Stimulated activated CD8-positive, alpha-beta memory T cell treated with anti-CD3 and anti-CD28 coated beads, Interleukin-2, amount 100 ng/mL, for 48 hours (primary cell): ENCODE results near the gene FARSA.
"Not testable (repeated sequence)": the region's sequence is repeated elsewhere in the genome, so short reads cannot be mapped to it uniquely, and the experiment has no call there.

Source experiments
- DNase-seq, 2 donors: peaks; one replicate each; pipeline ENCODE4 v3.0.0-alpha.2; 2020; ENCODE audit warnings: low read depth in 2 of 2

FARSA gene

DNA sequence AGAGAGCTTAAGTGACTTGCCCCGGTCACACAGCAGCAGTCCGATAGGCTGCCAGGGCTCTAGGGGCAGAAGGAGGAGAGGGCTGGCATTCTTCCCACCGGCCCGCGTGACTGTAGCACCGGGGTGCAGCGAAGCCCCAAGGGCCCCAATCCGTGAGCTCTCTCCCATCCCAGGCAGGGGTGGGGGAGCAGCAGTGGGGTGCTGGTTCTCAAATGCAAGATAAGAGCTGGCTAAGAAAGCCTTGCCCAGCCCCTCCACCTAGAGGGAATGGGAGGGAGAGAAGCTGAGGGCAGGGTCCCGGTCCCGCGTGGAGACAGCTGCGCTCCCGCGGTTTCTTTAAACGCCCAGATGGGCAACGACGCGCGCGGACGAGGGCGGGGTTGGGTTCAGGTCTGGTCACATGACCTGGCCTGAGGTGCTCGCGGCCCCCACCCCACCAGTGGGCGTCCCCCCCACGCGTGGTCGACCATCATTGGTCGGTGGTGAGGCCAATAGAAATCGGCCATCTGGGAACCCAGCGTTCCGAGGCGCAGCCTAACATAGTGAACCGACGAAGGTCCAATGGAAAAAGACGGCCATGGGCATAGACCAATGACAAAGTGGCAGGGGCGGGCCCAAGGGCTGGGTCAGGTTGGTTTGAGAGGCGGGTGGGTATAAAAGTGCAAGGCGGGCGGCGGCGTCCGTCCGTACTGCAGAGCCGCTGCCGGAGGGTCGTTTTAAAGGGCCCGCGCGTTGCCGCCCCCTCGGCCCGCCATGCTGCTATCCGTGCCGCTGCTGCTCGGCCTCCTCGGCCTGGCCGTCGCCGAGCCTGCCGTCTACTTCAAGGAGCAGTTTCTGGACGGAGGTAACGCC lies 4.6 kb upstream of the FARSA start, which contains the start of gene CALR:
Gene CALR (plus strand): TSS at position 683 of the 852 bp plus-strand sequence. CDS start 71 bp downstream, at position 754.
- DNase-seq, result peak; percentile 98 to 100

DNA sequence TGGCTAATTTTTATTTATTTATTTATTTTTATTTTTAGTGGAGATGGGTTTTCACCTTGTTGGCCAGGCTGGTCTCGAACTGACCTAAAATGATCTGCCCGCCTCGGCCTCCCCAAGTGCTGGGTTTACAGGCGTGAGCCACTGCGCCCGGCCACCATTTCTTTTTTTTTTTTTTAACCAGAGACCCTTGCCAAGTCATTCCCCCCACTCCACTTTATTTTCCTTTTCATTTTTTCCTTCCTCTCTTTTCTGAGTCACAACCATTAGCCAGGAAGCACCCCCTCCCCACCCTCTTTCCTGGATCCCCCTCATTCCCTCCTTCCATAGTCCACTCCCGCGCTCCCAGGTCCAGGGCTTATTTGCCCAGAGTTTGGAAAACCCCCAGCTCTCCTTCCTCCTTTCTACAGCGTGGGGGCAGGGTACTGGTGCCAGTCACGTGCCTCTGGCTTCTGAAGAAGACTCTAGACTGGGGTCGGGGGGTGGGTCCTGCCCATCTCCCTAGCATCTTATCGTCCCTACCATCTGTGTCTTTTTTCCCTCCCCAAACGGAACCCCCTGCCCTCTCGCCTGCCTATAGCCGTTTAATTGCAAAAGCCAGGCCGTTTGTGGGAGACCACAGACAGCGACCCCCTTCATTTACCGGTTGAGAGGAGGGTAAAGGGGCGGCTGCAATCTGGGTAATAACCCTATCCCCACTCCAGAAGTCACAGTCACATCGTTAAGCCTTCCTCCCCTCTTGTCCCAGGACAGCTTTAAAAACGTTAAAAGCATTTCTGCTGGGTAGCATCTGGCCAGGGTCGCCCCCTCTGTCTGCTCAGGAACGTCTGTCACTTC lies 3.8 kb upstream of the FARSA start:
- DNase-seq, result no peak

DNA sequence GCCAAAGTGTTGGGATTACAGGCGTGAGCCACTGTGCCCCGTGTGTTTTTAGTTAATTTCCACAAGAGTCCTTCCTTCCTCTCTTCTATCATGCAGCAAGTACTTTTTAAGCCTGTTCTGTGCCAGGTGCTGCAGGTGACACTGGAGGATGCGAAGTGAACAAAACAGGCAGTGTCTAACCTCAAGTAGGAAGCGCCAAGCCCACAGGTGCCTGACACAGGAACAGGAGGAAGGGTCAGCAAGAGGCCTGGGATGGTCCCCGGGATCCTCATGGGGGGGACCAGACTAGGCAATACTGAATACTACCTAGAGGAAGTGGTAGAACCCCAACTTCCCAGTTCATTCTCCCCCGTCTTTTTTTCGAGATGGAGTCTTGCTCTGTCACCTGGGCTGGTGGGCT lies 3.1 kb upstream of the FARSA start:
- DNase-seq, result no peak

DNA sequence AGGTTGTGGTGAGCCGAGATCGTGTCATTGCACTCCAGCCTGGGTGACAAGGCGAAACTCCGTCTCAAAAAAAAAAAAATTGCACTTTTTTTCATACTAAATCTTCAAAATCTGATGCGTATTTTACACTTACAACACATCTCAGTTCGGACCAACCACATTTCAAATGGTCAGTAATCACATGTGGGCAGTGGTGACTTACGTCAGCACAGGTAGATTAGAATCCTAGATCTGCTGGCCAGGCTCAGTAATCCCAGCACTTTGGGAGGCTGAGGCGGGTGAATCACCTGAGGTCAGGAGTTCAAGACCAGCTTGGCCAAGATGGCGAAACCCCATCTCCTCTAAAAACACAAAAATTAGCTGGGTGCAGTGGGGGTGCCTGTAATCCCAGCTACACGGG lies 1.6 kb upstream of the FARSA start:
- DNase-seq, result no peak

DNA sequence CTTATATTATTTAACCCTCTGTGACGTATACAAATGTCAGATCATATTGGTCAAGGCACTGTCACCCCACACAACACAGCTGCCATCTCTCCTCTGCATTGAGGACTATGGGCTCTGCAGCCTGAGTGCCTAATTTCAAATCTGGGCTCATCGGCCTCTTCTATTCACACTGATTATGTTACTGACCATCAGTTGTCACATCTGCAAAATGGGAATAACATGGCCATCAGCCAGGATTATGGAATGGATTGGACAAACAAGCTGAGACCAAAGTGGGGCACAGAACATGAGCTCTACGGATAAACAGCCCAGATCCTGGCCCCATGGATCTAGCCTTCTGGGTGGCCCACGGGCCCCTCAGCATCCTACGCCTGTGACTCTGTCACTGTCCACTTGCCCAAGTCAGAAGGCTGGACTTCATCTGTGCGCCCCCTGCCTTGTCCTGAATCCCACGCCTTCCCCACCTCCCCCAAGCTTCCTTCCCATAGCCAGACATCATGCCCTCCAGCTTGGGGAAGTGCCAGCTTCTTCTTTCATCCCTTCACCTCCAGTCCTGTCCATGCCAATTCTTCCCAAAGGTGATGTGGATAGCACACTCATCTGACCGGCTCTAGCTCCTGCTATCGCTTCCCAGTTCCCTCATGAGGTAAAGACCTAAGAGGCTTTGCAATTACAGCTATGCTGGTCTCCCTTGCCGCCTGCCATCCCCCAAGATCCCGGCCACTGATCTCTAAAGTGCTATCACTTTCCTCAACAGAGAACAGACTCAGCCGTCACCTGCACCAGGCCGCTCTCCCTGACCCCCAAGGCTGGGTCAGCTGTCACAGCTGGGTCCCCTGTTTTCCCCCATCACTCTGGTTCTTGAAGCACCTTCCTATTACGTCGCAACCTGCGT lies 872 bp downstream of the FARSA start:
- no peak for DNase-seq

DNA sequence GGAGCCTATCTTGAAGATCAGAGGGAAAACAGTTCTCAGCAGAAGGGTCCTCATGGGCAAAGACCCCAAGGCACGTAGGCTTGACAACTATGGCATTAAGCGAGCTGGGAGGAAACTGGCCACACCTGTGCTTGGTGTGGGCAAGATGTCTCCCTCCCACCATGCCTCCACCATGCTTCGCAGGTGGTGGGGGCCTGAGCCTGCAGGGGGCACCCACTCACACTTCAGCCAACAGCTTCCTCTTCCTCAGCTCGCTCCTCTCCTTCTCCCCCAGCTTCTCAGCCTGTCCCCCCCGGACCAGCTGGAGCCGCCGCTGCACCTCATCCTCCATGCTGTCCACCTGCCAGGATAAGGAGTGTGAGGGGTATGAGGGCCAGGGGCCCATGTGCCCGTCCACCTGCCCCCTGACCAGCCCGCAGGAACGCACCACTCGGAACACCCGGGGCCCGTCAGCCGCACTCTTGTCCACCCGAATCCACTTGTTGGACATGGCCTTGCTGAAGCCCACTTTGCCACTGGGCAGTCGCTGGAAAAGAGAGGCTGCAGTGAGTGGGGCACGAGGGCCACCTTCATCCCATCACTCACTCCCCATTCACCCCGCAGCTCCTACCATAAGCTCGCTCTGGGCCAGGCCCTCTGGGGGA lies 3.4 kb downstream of the FARSA start:
- no peak for DNase-seq

DNA sequence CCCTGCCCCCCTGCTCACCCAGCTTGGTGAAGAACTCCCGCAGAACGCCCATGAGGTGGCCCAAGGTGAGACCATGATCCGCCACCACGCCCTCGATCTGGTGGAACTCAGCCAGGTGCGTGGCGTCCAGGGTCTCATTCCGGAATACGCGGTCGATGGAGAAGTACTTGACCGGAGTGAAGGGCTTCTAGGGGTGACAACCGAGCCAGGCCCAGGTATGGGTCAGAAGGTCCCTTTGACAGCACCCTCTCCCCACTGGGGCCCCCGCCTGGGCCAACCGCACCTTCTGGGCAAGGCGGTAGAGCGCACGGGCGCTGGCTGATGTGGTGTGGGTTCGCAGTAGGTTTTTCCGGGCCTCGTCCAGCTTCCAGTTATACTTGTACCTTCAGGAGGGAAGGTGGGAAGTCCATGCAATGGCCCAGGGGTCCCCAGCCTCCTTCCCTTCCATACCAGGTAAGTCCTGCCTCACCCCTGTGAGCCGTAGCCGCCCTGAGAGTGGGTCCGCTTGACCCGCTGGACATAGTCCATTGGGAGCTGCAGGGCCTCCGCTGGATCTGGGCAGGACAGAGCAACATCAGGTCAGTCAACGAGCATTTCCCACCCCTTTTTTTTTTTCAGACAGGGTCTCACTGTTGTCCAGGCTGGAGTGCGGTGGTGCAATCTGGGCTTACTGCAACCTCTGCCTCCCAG lies 8.7 kb downstream of the FARSA start:
- DNase-seq, result no peak

DNA sequence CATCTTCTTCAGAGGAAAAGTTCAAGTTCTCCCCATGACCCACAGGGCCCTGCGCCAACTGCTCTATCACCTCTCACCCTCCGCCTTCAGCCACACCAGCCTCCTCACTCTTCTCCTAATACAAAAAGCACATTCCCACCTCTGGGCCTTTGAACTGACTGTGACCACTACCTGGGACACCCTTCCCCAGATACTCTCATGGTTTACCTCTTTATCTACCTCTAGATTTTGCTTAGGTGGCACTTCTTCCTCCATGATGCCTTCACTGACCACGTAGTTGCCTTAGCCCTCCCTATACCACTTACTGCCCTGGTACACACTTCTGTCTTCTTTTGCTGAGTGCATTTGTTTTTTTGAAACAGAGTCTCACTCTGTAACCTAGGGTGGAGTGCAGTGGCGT lies 10.6 kb downstream of the FARSA start:
- DNase-seq, result no peak

DNA sequence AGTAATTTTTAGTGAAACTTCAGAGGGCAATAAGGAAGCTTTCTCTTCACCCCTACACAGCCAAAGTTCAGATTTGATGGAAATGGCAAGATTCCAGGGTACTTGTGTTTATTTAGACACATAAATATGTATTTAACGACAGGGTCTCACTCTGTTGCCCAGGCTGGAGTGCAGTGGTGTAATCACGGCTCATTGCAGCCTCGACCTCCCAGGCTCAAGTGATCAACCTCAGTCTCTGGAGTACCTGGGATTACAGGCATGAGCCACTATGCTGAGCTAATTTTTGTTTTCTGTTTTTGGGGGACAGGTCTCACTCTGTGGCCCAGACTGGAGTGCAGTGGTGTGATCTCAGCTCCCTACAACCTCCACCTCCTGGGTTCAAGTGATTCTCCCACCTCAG lies 12.5 kb downstream of the FARSA start:
- no peak for DNase-seq

DNA sequence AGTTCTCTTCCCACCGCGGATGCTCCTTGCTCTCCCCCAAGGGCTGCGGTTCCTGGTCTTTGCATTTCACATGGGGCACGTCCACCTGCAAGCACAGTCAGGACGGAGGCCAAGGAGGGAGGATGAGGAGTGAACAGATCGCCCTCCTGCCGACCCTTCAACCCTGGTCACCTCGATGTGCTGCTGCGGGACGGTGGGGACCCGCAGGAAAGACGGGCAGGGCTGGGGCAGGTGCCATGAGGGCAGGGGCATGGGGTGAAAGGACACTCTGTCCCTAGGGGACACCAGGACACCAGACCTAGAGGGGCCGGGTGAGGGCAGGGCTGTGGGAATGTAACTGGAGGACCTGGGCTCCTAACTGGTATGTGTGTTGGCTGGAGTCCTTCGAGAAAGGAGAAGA lies 15.3 kb downstream of the FARSA start:
- DNase-seq, result no peak

DNA sequence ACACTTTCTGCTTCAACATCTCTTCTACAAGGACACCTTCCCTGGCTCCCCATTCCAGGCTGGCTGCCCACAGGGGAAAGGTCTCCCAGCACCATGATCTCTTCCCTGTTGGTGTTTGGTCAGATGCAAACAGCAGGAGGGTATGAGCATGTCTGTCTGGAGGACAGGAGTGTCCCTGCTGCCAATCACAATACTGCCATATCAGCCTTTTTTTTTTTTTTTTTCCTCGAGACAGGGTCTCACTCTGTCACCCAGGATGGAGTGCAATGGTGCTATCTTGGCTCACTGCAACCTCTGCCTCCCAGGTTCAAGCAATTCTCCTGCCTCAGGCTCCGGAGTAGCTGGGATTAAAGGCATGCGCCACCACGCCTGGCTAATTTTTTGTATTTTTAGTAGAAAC lies 17.7 kb downstream of the FARSA start:
- DNase-seq, result not testable (repeated sequence)

DNA sequence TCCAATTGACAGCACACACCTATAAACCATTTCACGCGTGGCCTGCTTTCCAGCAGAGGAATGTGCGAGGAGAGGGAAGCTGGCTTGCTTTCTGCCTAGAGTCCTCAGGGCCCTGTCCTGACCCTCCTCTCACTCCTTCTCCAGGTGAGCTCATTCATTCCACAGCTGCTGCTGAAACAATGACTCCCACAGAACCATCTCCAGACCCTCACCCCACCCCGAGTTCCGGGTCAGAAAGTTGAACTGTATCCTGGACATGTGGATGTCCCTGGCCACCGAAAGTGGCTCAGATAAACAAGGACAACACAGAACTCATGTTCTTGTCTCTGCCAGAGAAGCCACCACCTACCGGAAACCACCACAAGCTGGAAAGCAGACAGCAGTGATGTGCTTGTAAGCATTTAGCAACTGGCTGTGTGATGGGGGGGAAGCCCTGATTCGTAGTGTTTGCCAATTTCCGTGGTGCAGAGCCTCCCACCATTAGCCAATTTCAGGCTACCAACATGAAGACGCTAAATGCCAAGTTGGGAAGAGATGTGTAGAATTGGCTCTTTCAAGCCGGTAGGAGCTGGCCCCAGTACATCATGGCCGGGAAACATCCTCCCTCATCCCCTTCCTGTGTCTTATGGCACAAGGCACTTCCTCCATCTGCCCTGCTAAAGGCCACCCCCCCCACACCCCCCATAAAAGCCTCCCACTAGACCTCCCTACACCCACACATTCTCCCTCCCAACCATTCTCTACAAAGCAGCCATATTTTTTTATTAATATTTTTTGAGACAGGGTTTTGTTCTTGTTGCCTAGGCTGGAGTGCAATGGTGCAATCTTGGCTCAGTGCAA lies 19.4 kb downstream of the FARSA start:
- DNase-seq, result no peak

DNA sequence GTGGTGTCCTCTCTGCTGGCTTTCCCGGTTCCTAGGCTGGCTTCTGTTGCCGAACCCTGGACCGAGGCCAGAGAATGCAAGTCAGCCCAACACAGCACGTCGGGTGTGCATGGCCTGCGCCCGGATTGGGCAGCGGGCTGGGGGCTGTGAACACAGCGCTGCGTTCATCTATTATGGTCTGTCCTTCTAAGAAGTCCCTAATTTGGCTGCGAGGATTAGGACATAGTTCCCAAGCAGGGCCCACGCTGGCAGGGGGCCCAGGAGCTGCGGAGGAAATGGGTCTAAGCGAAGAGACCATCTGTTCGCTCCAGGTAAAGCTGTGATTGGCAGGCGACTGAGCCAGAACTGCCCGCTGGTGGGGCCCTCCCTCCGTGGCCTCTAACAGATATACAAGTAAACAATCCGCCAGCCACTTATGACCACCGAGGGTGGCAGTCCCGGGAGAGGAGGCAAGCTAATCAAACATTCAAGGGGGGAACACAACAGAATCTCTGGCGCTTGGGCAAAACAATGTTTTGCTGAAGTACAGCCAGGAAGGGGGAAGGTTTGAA lies 20.4 kb downstream of the FARSA start:
- DNase-seq, result no peak

DNA sequence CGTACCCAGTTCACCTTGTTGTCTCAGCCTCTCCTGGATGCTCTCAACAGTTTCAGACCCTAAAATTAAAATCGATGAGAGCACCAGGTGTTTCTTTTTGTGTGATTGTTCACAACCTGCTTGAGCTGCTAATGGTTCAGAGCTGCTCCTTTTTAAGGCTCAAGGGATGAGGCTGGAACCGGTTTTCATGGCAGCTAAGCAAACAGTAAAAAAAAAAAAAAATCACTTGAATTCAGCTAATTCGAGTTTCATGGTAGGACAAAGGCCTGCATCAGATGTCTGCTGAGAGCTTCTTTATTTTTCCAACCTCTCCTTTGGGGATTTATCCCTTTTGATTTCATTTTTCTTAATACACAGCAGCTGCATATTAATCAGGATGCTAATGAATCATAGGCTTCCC lies 20.9 kb downstream of the FARSA start:
- no peak for DNase-seq

DNA sequence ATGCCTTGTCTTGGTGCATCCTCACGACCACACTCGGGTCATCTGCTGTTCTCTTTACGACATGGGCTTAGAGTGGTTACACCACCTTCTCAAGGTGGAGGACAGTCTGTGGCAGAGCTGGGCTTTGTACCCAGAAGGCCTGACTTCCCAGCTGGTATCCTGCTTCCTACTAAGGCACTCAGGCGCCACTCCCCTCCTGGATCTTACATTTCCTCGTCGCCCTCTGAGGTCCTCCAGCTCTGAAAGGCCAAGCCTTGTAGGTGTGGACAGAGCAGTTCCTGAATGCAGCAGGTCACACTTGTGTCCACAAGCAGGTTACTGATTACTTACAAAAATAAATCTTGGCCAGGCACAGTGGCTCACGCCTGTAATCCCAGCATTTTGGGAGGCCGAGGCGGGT lies 26.3 kb downstream of the FARSA start:
- DNase-seq, result no peak

DNA sequence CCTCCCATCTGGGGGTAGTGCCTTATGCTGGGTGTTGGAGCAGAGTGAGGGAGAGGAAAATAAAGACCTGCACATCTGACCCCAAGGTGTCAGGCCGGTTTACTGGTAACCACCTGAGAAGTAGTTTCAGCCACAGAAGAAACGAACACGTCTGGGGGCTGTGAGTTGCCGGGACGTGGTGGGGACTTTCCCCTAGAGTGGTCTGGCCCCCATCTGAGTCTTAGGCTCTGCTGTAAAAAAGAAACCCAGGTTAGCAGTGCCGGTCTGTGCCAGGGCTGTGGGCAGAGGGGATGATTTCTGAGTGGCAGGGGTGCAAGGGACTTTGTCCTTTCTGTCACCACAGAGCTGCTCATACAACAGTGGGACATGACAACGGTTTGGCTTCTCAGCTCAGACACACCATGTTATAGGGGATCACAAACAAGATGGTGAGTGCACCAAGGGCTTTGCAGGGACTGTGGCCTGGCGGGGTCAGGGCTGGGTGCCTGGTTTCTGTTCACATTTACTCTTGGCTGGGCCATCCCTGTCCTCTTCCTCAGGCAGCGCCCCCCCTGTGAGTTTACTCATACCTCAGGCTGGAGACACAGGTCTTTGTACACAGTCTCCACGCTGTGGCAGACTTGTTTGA lies 33.5 kb downstream of the FARSA start:
- DNase-seq, result peak; percentile 33 to 41

DNA sequence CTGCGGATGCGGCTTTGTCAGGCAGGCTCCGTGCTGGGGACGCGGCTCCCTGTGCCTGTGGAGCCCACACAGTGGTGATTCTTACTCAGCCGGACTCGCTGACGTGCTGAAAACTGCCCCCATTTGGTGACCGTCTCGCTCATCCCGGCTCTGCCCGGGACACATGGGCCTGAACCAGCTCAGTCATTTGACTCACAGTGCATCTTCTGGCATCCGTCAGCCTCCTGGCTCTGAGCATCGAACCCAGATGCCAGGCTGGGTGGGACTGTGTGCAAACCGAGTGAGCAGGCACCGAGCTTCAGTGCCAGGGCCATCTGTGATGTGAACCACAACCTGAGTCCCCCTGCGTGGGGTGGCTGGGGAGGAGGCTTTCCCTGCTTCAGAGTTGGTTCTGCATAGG lies 37.1 kb downstream of the FARSA start:
- DNase-seq, result no peak

DNA sequence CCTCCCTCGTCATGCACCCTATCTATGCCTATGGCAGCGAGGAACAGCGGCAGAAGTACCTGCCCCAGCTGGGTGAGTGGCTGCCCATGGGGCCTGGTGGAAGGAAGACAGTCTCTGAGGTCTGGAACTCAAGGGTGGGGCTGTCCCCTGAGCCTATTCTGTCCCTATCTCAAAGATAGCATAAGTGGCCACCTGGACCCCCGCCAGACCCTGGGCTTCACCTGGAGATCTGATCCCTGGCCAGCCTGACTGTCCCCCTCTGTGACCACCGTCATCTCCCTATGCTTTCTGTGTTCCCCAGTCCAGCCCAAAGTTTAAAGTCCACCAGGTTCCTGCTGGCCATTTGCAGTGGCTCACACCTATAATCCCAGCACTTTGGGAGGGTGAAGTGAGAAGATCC lies 39.9 kb downstream of the FARSA start:
- no peak for DNase-seq

DNA sequence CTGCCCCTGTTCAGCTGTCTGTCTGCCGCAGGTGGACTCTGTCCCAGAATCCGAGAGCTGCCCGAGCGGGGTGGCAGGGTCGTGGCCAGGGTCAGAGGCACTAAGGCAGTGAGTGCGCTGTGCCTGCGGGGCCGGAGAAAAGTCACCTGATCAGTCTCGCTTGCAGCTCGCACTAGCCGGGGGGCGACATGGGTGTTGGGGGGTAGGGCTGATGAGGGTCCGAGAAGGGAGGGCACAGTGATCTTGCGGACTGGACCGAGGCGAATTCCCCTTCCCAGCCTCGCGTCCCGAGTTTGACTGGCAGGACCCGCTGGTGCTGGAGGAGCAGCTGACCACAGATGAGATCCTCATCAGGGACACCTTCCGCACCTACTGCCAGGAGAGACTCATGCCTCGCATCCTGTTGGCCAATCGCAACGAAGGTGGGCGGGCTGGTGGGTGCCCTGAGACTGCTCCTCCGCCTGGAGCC lies 41.9 kb downstream of the FARSA start:
- no peak for DNase-seq
